BLaER1 (cell line): Measurements from ENCODE around the gene RUVBL1.
A peak's percentile ranks its signal among the peaks of the same experiment; 100 is the strongest.

Source experiments
- H3K27ac ChIP-seq: shearing (Covaris generic); formaldehyde crosslinking; 2 replicates; pipeline ENCODE4 v1.8.1; 2022
- H3K27me3 ChIP-seq: shearing (Covaris generic); formaldehyde crosslinking; 2 replicates; pipeline ENCODE4 v1.8.1; 2022
- H3K36me3 ChIP-seq: shearing (Covaris generic); formaldehyde crosslinking; 2 replicates; pipeline ENCODE4 v1.8.1; 2022
- H3K4me1 ChIP-seq: shearing (Covaris generic); formaldehyde crosslinking; 2 replicates; pipeline ENCODE4 v1.8.1; 2022
- H3K4me2 ChIP-seq: shearing (Covaris generic); formaldehyde crosslinking; 2 replicates; pipeline ENCODE4 v1.8.1; 2022
- H3K4me3 ChIP-seq: shearing (Covaris generic); formaldehyde crosslinking; 2 replicates; pipeline ENCODE4 v1.8.1; 2022
- H3K9ac ChIP-seq: shearing (Covaris generic); formaldehyde crosslinking; 2 replicates; pipeline ENCODE4 v1.8.1; 2022
- H3K9me3 ChIP-seq: shearing (Covaris generic); formaldehyde crosslinking; 2 replicates; pipeline ENCODE4 v1.8.1; 2022
- H4K20me1 ChIP-seq: shearing (Covaris generic); formaldehyde crosslinking; 2 replicates; pipeline ENCODE4 v1.8.1; 2022
- Cebpa-rat ChIP-seq: shearing (Covaris generic); IDR thresholded peaks from 2 replicates; pipeline ENCODE4 v1.8.1; 2022

The RUVBL1 gene

GRCh38 chr3:128077665-128078064, 45.9 kb downstream of the RUVBL1 start:
- Histone ChIP-seq H3K36me3 (peaks cover 72% of the 10 kb centered on the region), H4K20me1 (peaks cover 92% of the 10 kb centered on the region), H3K4me1 (peaks cover 25% of the 10 kb centered on the region), H3K9ac (no peak overlapping the region), H3K27me3 (peaks cover 30% of the 10 kb centered on the region), H3K4me2 (peak overlapping the region; percentile 80), H3K9me3 (no peaks in the 10 kb centered on the region), H3K27ac (no peak overlapping the region), H3K4me3 (no peak overlapping the region)
- TF ChIP-seq Cebpa-rat = no peak

GRCh38 chr3:128077202-128077624, 46.4 kb downstream of the RUVBL1 start:
- Histone ChIP-seq H3K9me3 (no peaks in the 10 kb centered on the region), H4K20me1 (peaks cover 92% of the 10 kb centered on the region), H3K36me3 (peaks cover 72% of the 10 kb centered on the region), H3K9ac (no peak overlapping the region), H3K27ac (no peak overlapping the region), H3K4me1 (peaks cover 25% of the 10 kb centered on the region), H3K27me3 (peaks cover 30% of the 10 kb centered on the region), H3K4me3 (no peak overlapping the region), H3K4me2 (peak overlapping the region; percentile 80)
- no peak for TF ChIP-seq Cebpa-rat

DNA sequence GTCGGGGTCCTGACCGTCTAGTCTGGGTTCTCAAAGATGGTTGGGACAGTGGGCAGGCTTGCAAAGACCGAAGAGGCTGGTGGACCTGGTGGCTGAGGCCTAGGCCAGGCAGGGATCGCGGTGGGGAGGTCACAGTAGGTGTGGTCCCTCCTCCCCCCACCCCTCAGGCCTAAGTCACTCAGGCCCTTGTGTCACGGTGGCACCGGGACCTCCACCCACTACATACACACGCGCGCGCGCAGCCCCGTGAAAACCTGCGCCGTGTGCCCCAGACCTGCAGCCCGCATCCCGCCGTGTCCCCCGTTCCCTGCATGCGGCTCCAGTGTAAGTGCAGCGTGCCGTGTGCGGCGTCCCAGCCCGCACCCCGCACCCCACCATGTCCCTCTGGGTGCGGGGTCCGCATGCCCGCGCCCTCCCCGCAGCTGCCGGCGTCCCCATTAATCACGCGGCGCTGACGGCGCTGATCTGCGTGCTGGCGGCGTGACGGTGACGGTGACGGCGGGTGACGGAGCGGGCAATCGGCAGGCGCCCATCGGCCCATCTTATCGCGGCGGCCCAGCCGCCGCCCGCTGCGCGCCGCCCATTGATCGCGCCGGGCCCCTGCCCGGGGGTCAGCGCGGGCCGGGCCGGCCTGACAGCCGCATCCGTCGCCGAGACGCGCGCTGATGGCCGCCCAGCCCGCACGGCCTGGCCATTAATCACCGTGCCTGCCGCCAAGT, 47.0 kb downstream of the RUVBL1 start:
- Histone ChIP-seq H4K20me1 (peaks cover 97% of the 10 kb centered on the region), H3K27ac (no peak overlapping the region), H3K27me3 (peaks cover 30% of the 10 kb centered on the region), H3K9ac (no peak overlapping the region), H3K4me3 (no peak overlapping the region), H3K4me1 (peaks cover 25% of the 10 kb centered on the region), H3K4me2 (peak overlapping the region; percentile 80), H3K9me3 (no peaks in the 10 kb centered on the region), H3K36me3 (peaks cover 72% of the 10 kb centered on the region)
- no peak for TF ChIP-seq Cebpa-rat

DNA sequence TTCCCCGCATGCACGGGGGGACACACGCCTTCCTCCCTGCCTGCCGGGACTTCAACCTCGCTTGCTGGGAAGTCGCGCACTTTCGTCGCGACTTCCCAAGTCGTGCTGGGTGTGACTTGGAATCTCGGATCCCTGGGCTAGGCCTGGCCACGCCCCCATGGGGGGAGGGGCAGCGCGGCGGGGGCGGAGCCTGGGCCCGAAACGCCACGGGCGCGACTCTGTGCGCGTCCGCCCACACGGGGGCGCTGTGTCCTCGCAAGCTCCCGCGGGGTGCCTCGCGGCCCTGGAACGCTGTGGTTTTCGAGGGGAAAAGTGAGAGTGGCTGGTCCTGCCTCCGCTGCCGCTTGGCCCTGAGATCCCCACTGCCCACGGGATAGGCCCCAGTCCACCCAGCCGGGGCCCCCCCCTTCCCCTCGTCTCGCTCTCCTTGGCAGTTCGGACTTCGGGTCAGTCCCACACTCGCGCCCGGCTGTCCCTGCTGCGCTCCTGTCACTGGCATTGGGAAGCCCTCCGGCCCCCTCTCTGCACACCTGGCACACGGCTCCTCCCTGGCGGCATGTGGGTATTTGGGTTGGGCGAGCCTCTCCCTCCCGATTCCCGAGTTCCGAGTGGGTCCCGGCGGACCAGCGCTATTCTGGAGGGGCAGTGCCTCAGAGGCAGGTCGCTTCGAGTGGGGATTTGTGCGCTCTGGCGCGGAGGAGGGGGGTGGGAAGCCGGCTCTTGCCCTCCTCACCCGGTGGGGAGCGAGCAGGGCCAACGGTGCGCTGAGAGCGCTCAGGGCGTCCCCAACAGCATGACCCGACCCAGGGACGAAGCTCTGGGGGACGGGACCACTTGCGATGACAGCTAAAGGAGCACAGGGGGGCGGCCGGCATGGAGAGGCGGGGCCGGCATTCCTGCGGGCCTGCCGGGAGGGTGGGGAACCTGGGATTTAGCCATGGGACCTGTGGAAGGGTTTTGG, 47.8 kb downstream of the RUVBL1 start:
- H4K20me1 ChIP-seq = peaks cover 99% of the 10 kb centered on the region
- peak overlapping the region; percentile 53 for H3K4me3 ChIP-seq
- peaks cover 30% of the 10 kb centered on the region for H3K27me3 ChIP-seq
- peaks cover 72% of the 10 kb centered on the region for H3K36me3 ChIP-seq
- H3K4me2 ChIP-seq = peak overlapping the region; percentile 80
- no peaks in the 10 kb centered on the region for H3K9me3 ChIP-seq
- no peak overlapping the region for H3K9ac ChIP-seq
- H3K27ac ChIP-seq = no peak overlapping the region
- no peak for TF ChIP-seq Cebpa-rat
- peaks cover 25% of the 10 kb centered on the region for H3K4me1 ChIP-seq

GRCh38 chr3:128074851-128075521, 48.6 kb downstream of the RUVBL1 start:
- TF ChIP-seq Cebpa-rat = no peak
- no peak overlapping the region for H3K4me2 ChIP-seq
- H3K27ac ChIP-seq = no peak overlapping the region
- H3K36me3 ChIP-seq = peaks cover 72% of the 10 kb centered on the region
- no peak overlapping the region for H3K9ac ChIP-seq
- peaks cover 25% of the 10 kb centered on the region for H3K4me1 ChIP-seq
- H3K9me3 ChIP-seq = no peaks in the 10 kb centered on the region
- no peak overlapping the region for H3K4me3 ChIP-seq
- H4K20me1 ChIP-seq = peaks cover 100% of the 10 kb centered on the region
- peaks cover 30% of the 10 kb centered on the region for H3K27me3 ChIP-seq

DNA sequence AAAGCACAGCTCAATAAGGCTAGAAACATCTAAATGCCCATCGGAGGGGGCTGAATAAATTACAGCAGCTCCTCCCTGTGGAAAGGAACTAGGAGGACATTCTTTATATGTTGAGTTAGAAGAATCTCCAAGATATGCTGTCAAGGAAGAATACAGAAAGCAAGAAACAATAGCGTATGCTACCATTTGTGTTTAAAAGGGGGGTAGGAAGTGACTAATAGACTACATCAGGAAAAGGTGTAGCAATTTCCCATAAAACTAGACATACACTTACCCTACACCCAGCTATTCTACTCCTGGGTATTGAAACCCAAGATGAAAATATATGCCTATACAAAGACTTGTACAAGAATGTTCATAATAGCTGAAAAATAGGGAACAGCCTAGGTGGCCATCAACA, 49.8 kb downstream of the RUVBL1 start:
- peaks cover 99% of the 10 kb centered on the region for H4K20me1 ChIP-seq
- no peak overlapping the region for H3K9ac ChIP-seq
- no peak overlapping the region for H3K27ac ChIP-seq

DNA sequence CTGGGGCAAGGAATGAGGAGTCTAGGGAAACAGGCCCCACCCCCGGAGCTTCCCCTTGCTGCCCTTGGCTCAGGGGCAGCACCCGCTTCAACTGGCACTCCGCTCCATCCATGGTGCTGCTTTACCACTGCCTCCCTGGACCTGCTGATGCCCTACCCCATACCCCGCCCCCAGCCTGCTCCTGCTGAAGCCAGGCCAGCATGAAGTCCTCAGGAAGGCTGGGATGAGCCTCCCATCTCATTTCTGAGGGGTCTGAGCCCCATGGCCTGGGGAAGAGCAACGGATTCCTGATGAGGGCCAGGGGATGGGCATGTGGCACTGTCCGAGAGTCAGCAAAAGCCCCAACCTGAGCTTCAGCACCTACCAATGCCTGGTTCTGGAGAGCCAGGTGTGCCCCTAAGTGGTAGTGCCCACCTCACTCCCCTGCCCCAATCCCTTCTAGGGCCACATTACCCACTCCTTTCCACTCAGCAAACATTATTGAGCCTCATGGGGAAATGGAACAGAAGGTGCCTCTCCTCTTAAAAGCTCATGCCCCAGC, 50.4 kb downstream of the RUVBL1 start:
- Histone ChIP-seq H3K4me1 (peaks cover 25% of the 10 kb centered on the region), H3K27me3 (peaks cover 28% of the 10 kb centered on the region), H3K36me3 (peaks cover 72% of the 10 kb centered on the region), H4K20me1 (peaks cover 97% of the 10 kb centered on the region), H3K9ac (no peak overlapping the region), H3K27ac (no peak overlapping the region), H3K4me3 (no peak overlapping the region), H3K4me2 (no peak overlapping the region), H3K9me3 (no peaks in the 10 kb centered on the region)
- TF ChIP-seq Cebpa-rat = no peak

More for the DNA sequence above, 49.8 kb downstream of the RUVBL1 start:
- Histone ChIP-seq H3K36me3 (peaks cover 72% of the 10 kb centered on the region), H3K27me3 (peaks cover 30% of the 10 kb centered on the region), H3K4me2 (no peak overlapping the region), H3K4me3 (no peak overlapping the region), H3K4me1 (peaks cover 25% of the 10 kb centered on the region), H3K9me3 (no peaks in the 10 kb centered on the region)
- no peak for TF ChIP-seq Cebpa-rat

- Histone ChIP-seq H3K36me3 (peaks cover 72% of the 10 kb centered on the region), H3K4me2 (no peak overlapping the region), H3K4me1 (peaks cover 21% of the 10 kb centered on the region), H3K27ac (no peak overlapping the region), H3K4me3 (no peak overlapping the region), H4K20me1 (peaks cover 97% of the 10 kb centered on the region), H3K27me3 (peaks cover 21% of the 10 kb centered on the region), H3K9ac (no peak overlapping the region), H3K9me3 (no peaks in the 10 kb centered on the region)
- no peak for TF ChIP-seq Cebpa-rat
Observed at GRCh38 chr3:128072454-128073184, 51.0 kb downstream of the RUVBL1 start.
